ENCODE data around the gene MTHFD2L. TPM values are rescaled to one million over a fixed set of nuclear protein-coding genes. Genes with fewer than 3 reads are reported as not detected.

MTHFD2L gene
- total and polyA plus RNA-seq, 8 donors, result 4.9 to 11.4 (median 6.8) TPM

DNA sequence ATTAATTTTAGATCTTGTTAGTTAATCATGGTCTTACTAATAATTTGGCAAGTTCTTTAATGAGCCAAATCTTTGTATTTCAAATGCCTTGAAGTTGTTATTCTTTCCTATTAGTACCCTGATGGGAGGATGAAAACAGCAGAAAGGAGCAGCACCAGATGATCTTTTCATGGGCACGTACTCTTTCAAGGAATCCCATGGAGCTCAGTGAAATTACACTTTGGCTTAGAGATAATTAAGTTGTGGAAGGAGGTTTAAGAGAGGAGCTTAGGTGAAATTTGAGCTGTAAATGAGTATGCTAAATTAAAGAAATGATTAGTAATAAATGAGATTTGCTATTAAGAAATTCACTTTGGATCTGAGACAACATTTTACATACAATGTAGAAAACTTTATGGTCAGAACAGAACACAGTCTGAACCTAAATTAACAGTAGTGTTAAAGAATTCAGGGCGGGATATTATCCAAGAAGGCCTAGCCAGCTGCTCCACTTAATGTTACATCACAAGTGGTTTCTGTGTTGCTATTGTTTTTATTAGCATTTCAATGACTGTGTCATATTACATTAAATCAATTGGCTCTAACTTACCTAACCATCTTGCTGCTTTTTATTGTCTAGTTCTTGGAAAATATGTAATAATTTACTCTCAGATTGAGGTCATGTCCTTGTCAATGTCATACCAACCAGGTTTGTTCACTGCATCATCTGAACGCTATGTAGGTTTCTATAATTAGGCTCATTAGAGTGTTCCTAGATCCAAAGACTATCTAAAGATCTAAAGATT is 3.9 kb downstream of the MTHFD2L start:
- TF ChIP-seq, protein P1, sequence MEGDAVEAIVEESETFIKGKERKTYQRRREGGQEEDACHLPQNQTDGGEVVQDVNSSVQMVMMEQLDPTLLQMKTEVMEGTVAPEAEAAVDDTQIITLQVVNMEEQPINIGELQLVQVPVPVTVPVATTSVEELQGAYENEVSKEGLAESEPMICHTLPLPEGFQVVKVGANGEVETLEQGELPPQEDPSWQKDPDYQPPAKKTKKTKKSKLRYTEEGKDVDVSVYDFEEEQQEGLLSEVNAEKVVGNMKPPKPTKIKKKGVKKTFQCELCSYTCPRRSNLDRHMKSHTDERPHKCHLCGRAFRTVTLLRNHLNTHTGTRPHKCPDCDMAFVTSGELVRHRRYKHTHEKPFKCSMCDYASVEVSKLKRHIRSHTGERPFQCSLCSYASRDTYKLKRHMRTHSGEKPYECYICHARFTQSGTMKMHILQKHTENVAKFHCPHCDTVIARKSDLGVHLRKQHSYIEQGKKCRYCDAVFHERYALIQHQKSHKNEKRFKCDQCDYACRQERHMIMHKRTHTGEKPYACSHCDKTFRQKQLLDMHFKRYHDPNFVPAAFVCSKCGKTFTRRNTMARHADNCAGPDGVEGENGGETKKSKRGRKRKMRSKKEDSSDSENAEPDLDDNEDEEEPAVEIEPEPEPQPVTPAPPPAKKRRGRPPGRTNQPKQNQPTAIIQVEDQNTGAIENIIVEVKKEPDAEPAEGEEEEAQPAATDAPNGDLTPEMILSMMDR (IDR thresholded peaks at IDR 0.05), result no peak
- Histone ChIP-seq H3K36me3 (no peaks in the 10 kb centered on the region), H3K27ac (no peak overlapping the region), H3K4me1 (peaks cover 5 to 16% (median 11%) of the 10 kb centered on the region in 3 donors), H3K9me3 (no peaks in the 10 kb centered on the region), H3K4me3 (no peak overlapping the region), H3K27me3 (no peaks in the 10 kb centered on the region)
- FAIRE-seq, result peak; percentile 32
- ATAC-seq, result no peak
- DNase-seq, result no peak
- intact Hi-C loops (cut with DNase I), result no loop called here
- WGBS, 2 donors, result 64 to 66% methylated on average over 3 of the region's 3 CpGs

- intact Hi-C loops (cut with DNase I), result no loop called here
- H3K36me3 ChIP-seq, result no peaks in the 10 kb centered on the region
- FAIRE-seq (no peak), DNase-seq (no peak), ATAC-seq (no peak)
- H3K4me3 ChIP-seq, result no peak overlapping the region
- peaks cover 0 to 5% (median 5%) of the 10 kb centered on the region in 3 donors for H3K4me1 ChIP-seq
- H3K27me3 ChIP-seq, result no peaks in the 10 kb centered on the region
- 80 to 82% methylated on average over 1 of the region's 1 CpG for WGBS, 2 donors
- H3K27ac ChIP-seq, result no peak overlapping the region
- H3K9me3 ChIP-seq, result no peaks in the 10 kb centered on the region
- TF ChIP-seq, protein P1 (IDR thresholded peaks at IDR 0.05), result no peak
These were observed 8.2 kb downstream of the MTHFD2L start for GRCh38 chr4:74166135-74166534.

DNA sequence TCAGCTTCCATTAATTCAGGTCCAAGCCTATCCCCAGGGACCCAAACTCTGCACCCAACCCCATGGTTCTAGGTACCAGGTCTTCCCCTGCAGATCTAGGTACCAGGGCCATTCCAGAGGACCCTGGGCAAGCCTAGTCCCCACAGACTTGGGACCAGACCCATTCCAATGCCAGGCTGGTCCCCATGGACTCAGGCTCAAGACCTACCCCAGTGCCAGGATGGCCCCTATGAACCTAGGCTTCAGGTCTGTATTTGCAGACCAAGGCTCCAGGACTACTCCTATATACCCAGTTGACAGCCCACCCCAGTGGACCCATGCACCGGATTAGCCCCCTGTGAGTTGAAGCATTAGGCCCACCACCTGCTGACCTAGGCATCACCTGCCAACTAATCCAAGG is 8.9 kb downstream of the MTHFD2L start:
- Histone ChIP-seq H3K27me3 (no peaks in the 10 kb centered on the region), H3K4me3 (no peak overlapping the region), H3K9me3 (no peaks in the 10 kb centered on the region), H3K4me1 (no peaks in the 10 kb centered on the region), H3K27ac (no peak overlapping the region), H3K36me3 (no peaks in the 10 kb centered on the region)
- 100% methylated on average over 1 of the region's 1 CpG for WGBS, 2 donors
- ATAC-seq (no peak), FAIRE-seq (no peak), DNase-seq (peak in 1 of 6 donors; percentile 34)
- intact Hi-C loops (cut with DNase I), result no loop called here
- TF ChIP-seq, protein P1 (IDR thresholded peaks at IDR 0.05), result no peak

DNA sequence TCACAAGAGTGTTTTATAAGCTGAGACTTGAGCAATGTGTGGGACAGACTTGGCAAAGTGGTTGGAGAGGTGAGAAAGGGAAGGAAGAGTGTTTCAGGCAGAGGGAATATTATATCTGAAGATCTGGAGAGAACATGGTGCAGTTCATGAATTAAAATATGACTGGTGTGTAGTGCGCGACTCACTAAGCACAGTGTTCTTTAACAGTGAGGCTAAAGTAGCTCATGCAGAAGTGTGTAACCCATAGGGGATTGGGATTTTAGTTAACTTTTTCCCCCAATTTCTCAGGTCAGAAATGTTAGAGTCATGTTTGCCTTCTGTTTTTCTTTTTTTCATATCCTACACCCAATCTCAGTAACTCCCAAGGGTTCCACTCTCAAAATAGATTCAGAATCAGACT is 9.7 kb downstream of the MTHFD2L start:
- Histone ChIP-seq H3K27ac (no peak overlapping the region), H3K4me1 (no peaks in the 10 kb centered on the region), H3K27me3 (no peaks in the 10 kb centered on the region), H3K4me3 (no peak overlapping the region), H3K36me3 (no peaks in the 10 kb centered on the region), H3K9me3 (no peaks in the 10 kb centered on the region)
- intact Hi-C loops (cut with DNase I), result no loop called here
- ATAC-seq (no peak), DNase-seq (no peak), FAIRE-seq (no peak)
- TF ChIP-seq, protein P1 (IDR thresholded peaks at IDR 0.05), result no peak
- whole genome bisulfite sequencing, 2 donors, result 98 to 100% methylated on average over 2 of the region's 2 CpGs

DNA sequence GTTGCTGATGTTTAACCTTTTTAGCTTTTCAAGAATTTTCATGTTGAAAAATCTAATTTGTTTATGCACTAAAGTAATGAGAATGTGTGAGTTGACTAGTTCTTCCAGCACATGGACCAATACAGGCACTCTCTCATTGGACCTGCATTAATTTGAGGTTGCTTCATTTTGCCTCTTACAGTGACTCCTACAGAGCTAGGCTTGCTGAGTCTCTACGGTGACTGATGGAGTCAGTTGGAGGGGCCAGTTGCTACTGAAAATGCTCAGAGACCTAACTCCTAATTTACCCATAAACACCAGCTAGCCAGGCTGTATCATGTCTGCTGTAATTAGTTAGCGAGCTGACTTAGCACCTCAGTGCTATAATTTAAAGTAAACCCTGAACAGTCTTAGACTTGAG is 10.9 kb downstream of the MTHFD2L start:
- no peak overlapping the region for H3K4me3 ChIP-seq
- TF ChIP-seq, protein P1 (IDR thresholded peaks at IDR 0.05), result no peak
- 91 to 92% methylated on average over 2 of the region's 2 CpGs for WGBS, 2 donors
- ATAC-seq (no peak), DNase-seq (no peak), FAIRE-seq (no peak)
- no peaks in the 10 kb centered on the region for H3K4me1 ChIP-seq
- no peaks in the 10 kb centered on the region for H3K27me3 ChIP-seq
- no peaks in the 10 kb centered on the region for H3K9me3 ChIP-seq
- no peaks in the 10 kb centered on the region for H3K36me3 ChIP-seq
- H3K27ac ChIP-seq, result no peak overlapping the region
- intact Hi-C loops (cut with DNase I), result no loop called here

Measured in pancreas (tissue), 10 donors.